ENCODE results near the gene RGS3.
"Not testable (repeated sequence)": the region's sequence is repeated elsewhere in the genome, so short reads cannot be mapped to it uniquely, and the experiment has no call there.

The RGS3 gene

DNA sequence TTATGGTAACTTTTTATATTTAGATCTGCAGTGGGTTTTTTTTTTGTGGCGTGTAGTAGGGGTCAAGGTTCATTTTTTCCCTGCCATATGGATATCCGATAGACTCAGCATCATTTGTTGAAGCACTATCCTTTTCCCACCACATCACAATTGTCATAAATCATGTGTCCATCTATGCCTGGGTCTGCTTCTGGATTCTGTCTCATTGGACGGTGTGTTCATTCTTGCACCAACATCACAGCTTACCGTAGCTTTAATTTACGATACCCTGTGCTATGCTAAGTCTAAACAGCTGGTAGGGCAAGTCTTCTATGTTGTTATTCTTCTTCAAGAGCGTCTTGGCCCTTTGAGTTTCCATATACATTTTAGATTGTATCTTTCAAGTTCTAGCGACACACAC, 175.0 kb downstream of the RGS3 start:
- Histone ChIP-seq H3K27me3 (ENCODE audit: insufficient read depth, low read length) (no peaks in the 10 kb centered on the region), H3K4me1 (ENCODE audit: insufficient read depth, low read length) (no peaks in the 10 kb centered on the region), H2AFZ (ENCODE audit: low read depth, low read length) (no peak overlapping the region), H3K4me3 (ENCODE audit: low read length) (no peak overlapping the region), H3K9me3 (ENCODE audit: low read length) (no peaks in the 10 kb centered on the region), H3K36me3 (ENCODE audit: insufficient read depth, low read length) (no peaks in the 10 kb centered on the region)

DNA sequence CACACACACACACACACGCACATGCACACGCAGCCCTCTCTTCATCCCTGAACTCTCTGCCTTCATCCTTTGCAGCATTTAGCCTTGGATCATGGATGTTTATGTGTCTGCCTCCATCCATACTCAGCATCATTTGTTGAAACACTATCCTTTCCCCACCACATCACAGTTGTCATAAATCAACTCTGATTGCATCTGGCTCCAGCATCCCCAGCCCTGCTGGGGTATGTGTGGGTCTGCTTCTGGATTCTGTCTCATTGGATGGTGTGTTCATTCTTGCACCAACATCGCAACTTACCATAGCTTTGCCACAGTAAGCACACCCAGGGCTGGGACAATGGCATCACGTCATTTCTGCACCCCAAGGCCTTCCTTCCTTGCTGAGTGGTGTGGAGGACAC, 175.4 kb downstream of the RGS3 start:
- Histone ChIP-seq H3K36me3 (ENCODE audit: insufficient read depth, low read length) (no peaks in the 10 kb centered on the region), H3K27me3 (ENCODE audit: insufficient read depth, low read length) (no peaks in the 10 kb centered on the region), H3K4me1 (ENCODE audit: insufficient read depth, low read length) (no peaks in the 10 kb centered on the region), H2AFZ (ENCODE audit: low read depth, low read length) (no peak overlapping the region), H3K9me3 (ENCODE audit: low read length) (no peaks in the 10 kb centered on the region), H3K4me3 (ENCODE audit: low read length) (no peak overlapping the region)

GRCh38 chr9:113639411-113639970, 176.0 kb downstream of the RGS3 start:
- H3K9me3 ChIP-seq (ENCODE audit: low read length); H3K36me3 ChIP-seq (ENCODE audit: insufficient read depth, low read length); H3K4me3 ChIP-seq (ENCODE audit: low read length); H3K27me3 ChIP-seq (ENCODE audit: insufficient read depth, low read length); H2AFZ ChIP-seq (ENCODE audit: low read depth, low read length); H3K4me1 ChIP-seq (ENCODE audit: insufficient read depth, low read length): not testable (repeated sequence)

- Histone ChIP-seq H3K36me3 (ENCODE audit: insufficient read depth, low read length) (no peaks in the 10 kb centered on the region), H3K4me3 (ENCODE audit: low read length) (no peak overlapping the region), H3K27me3 (ENCODE audit: insufficient read depth, low read length) (no peaks in the 10 kb centered on the region), H3K4me1 (ENCODE audit: insufficient read depth, low read length) (no peaks in the 10 kb centered on the region), H2AFZ (ENCODE audit: low read depth, low read length) (no peak overlapping the region), H3K9me3 (ENCODE audit: low read length) (no peaks in the 10 kb centered on the region)
Observed at GRCh38 chr9:113640418-113640817, 176.9 kb downstream of the RGS3 start.

- H3K4me1 ChIP-seq (ENCODE audit: insufficient read depth, low read length) = no peaks in the 10 kb centered on the region
- no peak overlapping the region for H2AFZ ChIP-seq (ENCODE audit: low read depth, low read length)
- no peaks in the 10 kb centered on the region for H3K27me3 ChIP-seq (ENCODE audit: insufficient read depth, low read length)
- H3K36me3 ChIP-seq (ENCODE audit: insufficient read depth, low read length) = no peaks in the 10 kb centered on the region
- no peak overlapping the region for H3K4me3 ChIP-seq (ENCODE audit: low read length)
- no peaks in the 10 kb centered on the region for H3K9me3 ChIP-seq (ENCODE audit: low read length)
Observed at GRCh38 chr9:113641100-113641885, 177.8 kb downstream of the RGS3 start.

DNA sequence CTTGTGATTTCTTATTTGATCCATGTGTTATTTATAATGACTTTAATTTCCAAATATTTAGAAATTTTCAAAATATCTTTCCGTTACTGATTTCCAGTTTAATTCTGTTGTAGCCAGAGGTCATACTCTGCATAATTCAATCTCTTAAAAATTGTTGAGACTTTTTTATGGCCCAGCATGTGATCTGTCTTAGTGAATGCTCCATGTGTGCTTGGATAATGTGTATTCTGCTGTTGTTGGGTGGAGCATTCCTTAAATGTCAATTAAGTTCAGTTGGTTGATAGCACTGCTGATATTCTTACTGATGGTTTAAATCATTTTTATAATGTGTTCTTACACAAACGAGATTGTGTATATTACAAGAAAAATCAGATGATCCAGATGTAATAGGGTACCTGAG, 180.8 kb downstream of the RGS3 start:
- Histone ChIP-seq H3K36me3 (ENCODE audit: insufficient read depth, low read length) (no peaks in the 10 kb centered on the region), H3K9me3 (ENCODE audit: low read length) (no peaks in the 10 kb centered on the region), H3K4me3 (ENCODE audit: low read length) (no peak overlapping the region), H3K27me3 (ENCODE audit: insufficient read depth, low read length) (no peaks in the 10 kb centered on the region), H2AFZ (ENCODE audit: low read depth, low read length) (no peak overlapping the region), H3K4me1 (ENCODE audit: insufficient read depth, low read length) (no peaks in the 10 kb centered on the region)

- Histone ChIP-seq H3K36me3 (ENCODE audit: insufficient read depth, low read length) (no peaks in the 10 kb centered on the region), H2AFZ (ENCODE audit: low read depth, low read length) (no peak overlapping the region), H3K27me3 (ENCODE audit: insufficient read depth, low read length) (no peaks in the 10 kb centered on the region), H3K4me3 (ENCODE audit: low read length) (no peak overlapping the region), H3K9me3 (ENCODE audit: low read length) (no peaks in the 10 kb centered on the region), H3K4me1 (ENCODE audit: insufficient read depth, low read length) (no peaks in the 10 kb centered on the region)
Observed at GRCh38 chr9:113645227-113645977, 181.9 kb downstream of the RGS3 start.

- no peaks in the 10 kb centered on the region for H3K9me3 ChIP-seq (ENCODE audit: low read length)
- no peak overlapping the region for H3K4me3 ChIP-seq (ENCODE audit: low read length)
- no peak overlapping the region for H2AFZ ChIP-seq (ENCODE audit: low read depth, low read length)
- no peaks in the 10 kb centered on the region for H3K4me1 ChIP-seq (ENCODE audit: insufficient read depth, low read length)
- no peaks in the 10 kb centered on the region for H3K36me3 ChIP-seq (ENCODE audit: insufficient read depth, low read length)
- no peaks in the 10 kb centered on the region for H3K27me3 ChIP-seq (ENCODE audit: insufficient read depth, low read length)
Observed at GRCh38 chr9:113645978-113646253, 182.4 kb downstream of the RGS3 start.

GRCh38 chr9:113646491-113646890, 183.0 kb downstream of the RGS3 start:
- Histone ChIP-seq H2AFZ (ENCODE audit: low read depth, low read length) (no peak overlapping the region), H3K27me3 (ENCODE audit: insufficient read depth, low read length) (no peaks in the 10 kb centered on the region), H3K4me3 (ENCODE audit: low read length) (no peak overlapping the region), H3K4me1 (ENCODE audit: insufficient read depth, low read length) (no peaks in the 10 kb centered on the region), H3K9me3 (ENCODE audit: low read length) (no peaks in the 10 kb centered on the region), H3K36me3 (ENCODE audit: insufficient read depth, low read length) (no peaks in the 10 kb centered on the region)

Measured in neuron (in vitro differentiated cells).